ENCODE results near the gene IFNA13. TPM values are rescaled to one million over a fixed set of nuclear protein-coding genes. Genes with fewer than 3 reads are reported as not detected.

The IFNA13 gene
- total RNA-seq, 4 donors from 2014 or later: not detected

DNA sequence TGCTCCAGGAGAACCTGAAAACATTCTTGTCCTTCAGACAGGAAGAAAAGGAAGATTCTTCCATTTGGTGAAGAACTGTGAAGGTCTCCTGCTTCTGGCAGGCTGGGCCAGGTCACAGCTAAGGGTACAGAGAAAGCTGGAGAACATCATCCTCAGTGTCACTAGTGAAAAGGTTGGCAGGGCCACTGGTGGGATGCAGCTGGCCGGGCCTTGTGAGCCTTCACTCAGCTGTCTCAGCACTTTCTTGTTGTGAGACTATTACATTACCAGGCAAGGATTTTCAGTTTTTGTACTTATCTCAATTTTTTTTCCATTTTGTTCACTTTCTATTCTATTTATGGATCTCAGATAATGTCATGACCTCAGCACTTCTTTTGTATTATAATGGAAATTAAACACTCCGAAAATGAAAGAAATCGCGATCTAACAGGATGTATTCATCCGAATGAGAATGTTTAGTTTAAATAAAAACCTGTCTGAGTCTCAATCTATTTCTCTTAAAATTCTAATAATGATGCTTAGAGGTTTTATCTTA lies 31.2 kb upstream of the IFNA13 start:
- no peak overlapping the region for H3K27ac ChIP-seq
- no peaks in the 10 kb centered on the region for H3K36me3 ChIP-seq
- no peak for DNase-seq (ENCODE audit: low spot score in 2 of 2)
- peaks cover 71% of the 10 kb centered on the region for H3K27me3 ChIP-seq
- H3K4me1 ChIP-seq: peaks cover 19% of the 10 kb centered on the region
- H3K9me3 ChIP-seq: no peaks in the 10 kb centered on the region
- H3K4me3 ChIP-seq: no peak overlapping the region
- 89% methylated on average over 5 of the region's 5 CpGs for WGBS
- no peak for TF ChIP-seq POLR2AphosphoS5 (IDR thresholded peaks at IDR 0.05)
- no peak for TF ChIP-seq EP300 (IDR thresholded peaks at IDR 0.05)
- TF ChIP-seq, protein P1, sequence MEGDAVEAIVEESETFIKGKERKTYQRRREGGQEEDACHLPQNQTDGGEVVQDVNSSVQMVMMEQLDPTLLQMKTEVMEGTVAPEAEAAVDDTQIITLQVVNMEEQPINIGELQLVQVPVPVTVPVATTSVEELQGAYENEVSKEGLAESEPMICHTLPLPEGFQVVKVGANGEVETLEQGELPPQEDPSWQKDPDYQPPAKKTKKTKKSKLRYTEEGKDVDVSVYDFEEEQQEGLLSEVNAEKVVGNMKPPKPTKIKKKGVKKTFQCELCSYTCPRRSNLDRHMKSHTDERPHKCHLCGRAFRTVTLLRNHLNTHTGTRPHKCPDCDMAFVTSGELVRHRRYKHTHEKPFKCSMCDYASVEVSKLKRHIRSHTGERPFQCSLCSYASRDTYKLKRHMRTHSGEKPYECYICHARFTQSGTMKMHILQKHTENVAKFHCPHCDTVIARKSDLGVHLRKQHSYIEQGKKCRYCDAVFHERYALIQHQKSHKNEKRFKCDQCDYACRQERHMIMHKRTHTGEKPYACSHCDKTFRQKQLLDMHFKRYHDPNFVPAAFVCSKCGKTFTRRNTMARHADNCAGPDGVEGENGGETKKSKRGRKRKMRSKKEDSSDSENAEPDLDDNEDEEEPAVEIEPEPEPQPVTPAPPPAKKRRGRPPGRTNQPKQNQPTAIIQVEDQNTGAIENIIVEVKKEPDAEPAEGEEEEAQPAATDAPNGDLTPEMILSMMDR (IDR thresholded peaks at IDR 0.05): no peak
- TF ChIP-seq POLR2A (IDR thresholded peaks at IDR 0.05): no peak

DNA sequence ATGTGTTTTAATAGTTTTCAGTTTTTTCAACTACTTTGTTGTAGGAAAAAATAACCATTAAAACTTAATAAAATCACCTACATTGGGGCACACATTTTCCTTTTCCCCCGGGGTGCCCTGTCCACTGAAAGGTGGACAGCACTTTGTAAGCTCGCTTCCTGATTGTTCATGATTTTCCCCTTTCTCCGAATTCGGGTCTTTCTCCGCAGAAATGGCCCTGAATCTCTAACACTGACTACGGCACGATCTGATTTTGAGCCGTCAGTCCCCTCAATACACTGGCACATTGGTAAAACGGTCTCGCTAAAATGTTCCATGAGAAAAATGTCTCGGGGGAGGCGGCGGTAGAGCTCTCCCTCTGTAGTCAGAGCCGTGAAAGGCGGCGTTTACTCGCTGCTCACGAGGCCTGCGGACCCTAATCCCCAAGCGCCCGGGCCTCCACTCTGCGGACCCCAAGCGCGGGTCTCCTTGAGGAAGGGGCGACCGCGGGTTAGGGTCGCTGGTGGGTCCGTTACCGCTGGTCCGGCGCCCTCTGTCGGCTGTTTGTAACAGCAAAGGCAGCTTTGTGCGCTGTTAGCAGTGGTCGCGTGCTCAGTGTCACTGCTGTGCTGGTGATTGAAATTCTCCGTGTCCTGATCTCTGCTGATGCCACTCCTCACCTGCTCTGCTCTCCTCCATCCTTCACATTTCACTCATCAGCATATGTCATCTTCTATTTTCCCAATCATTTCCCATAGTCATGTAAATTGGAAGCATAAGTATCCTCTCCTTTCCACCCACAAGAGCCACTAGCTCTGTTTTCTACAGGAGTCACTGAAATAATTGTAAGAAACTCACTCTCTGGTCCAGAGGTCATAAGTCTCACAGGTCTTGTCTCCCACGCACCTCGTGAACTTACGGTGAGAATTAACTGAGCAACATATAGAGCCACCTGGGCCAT lies 28.2 kb upstream of the IFNA13 start:
- no peak for TF ChIP-seq POLR2A (IDR thresholded peaks at IDR 0.05)
- no peak for TF ChIP-seq EP300 (IDR thresholded peaks at IDR 0.05)
- TF ChIP-seq, protein P1 (IDR thresholded peaks at IDR 0.05): peak in 1 of 2 donors; percentile 64
- no peak for TF ChIP-seq POLR2AphosphoS5 (IDR thresholded peaks at IDR 0.05)
- peaks cover 64% of the 10 kb centered on the region for H3K27me3 ChIP-seq
- peak overlapping the region; percentile 44 for H3K4me3 ChIP-seq
- DNase-seq (ENCODE audit: low spot score in 2 of 2): peak in 1 of 2 donors; percentile 74
- H3K27ac ChIP-seq: no peak overlapping the region
- H3K36me3 ChIP-seq: no peaks in the 10 kb centered on the region
- H3K4me1 ChIP-seq: peaks cover 7% of the 10 kb centered on the region
- H3K9me3 ChIP-seq: no peaks in the 10 kb centered on the region
- 21% methylated on average over 17 of the region's 40 CpGs for WGBS

- Histone ChIP-seq H3K27ac (no peak overlapping the region), H3K27me3 (peaks cover 55% of the 10 kb centered on the region), H3K36me3 (no peaks in the 10 kb centered on the region), H3K9me3 (no peaks in the 10 kb centered on the region), H3K4me3 (no peak overlapping the region), H3K4me1 (peaks cover 7% of the 10 kb centered on the region)
- DNase-seq (ENCODE audit: low spot score in 2 of 2): no peak
- no peak for TF ChIP-seq POLR2AphosphoS5 (IDR thresholded peaks at IDR 0.05)
- TF ChIP-seq, protein P1 (IDR thresholded peaks at IDR 0.05): peak in 1 of 2 donors; percentile 23
- 79% methylated on average over 6 of the region's 6 CpGs for WGBS
Measured at GRCh38 chr9:21392270-21392669, 24.4 kb upstream of the IFNA13 start.

- H3K27me3 ChIP-seq: peaks cover 38% of the 10 kb centered on the region
- no peak within 1 kb of the TSS for H3K27ac ChIP-seq
- H3K4me1 ChIP-seq: no peaks in the 10 kb centered on the region
- H3K9me3 ChIP-seq: no peaks in the 10 kb centered on the region
- no peak for DNase-seq (ENCODE audit: low spot score in 2 of 2)
- WGBS: 62% methylated on average over 1 of the region's 1 CpG
- H3K36me3 ChIP-seq: no peaks in the 10 kb centered on the region
- no peak within 1 kb of the TSS for H3K4me3 ChIP-seq
- no peak for TF ChIP-seq POLR2A (IDR thresholded peaks at IDR 0.05)
- TF ChIP-seq, protein P1 (IDR thresholded peaks at IDR 0.05): no peak
- no peak for TF ChIP-seq POLR2AphosphoS5 (IDR thresholded peaks at IDR 0.05)
- TF ChIP-seq EP300 (IDR thresholded peaks at IDR 0.05): no peak
Measured at GRCh38 chr9:21385131-21385670, 17.3 kb upstream of the IFNA13 start, which contains the start of gene IFNA2. Gene IFNA2 (minus strand): TSS chr9:21385398. CDS start chr9:21385329, 69 bp downstream.

- H3K36me3 ChIP-seq: no peaks in the 10 kb centered on the region
- no peaks in the 10 kb centered on the region for H3K9me3 ChIP-seq
- DNase-seq (ENCODE audit: low spot score in 2 of 2): no peak
- H3K4me1 ChIP-seq: no peaks in the 10 kb centered on the region
- no peak overlapping the region for H3K27ac ChIP-seq
- 76% methylated on average over 4 of the region's 4 CpGs for WGBS
- TF ChIP-seq POLR2AphosphoS5 (IDR thresholded peaks at IDR 0.05) (no peak), EP300 (IDR thresholded peaks at IDR 0.05) (no peak), POLR2A (IDR thresholded peaks at IDR 0.05) (no peak)
- TF ChIP-seq, protein P1 (IDR thresholded peaks at IDR 0.05): no peak
- H3K27me3 ChIP-seq: peaks cover 33% of the 10 kb centered on the region
- H3K4me3 ChIP-seq: no peak overlapping the region
Measured at GRCh38 chr9:21383627-21384026, 15.8 kb upstream of the IFNA13 start.
